ENCODE results near the gene CMIP. TPM values are rescaled to one million over a fixed set of nuclear protein-coding genes. Genes with fewer than 3 reads are reported as not detected.

CMIP gene
- total RNA-seq, 1 donor from 2014 or later = 163 TPM

- Mint-ChIP-seq H3K9me3 (ENCODE audit: unreplicated experiment) (peaks cover 12% of the 10 kb centered on the region), H3K27ac (ENCODE audit: unreplicated experiment) (peak overlapping the region; percentile 79), H3K27me3 (ENCODE audit: unreplicated experiment) (peaks cover 20% of the 10 kb centered on the region), H3K4me3 (ENCODE audit: unreplicated experiment) (peak overlapping the region; percentile 78), H3K4me1 (ENCODE audit: low read depth, unreplicated experiment) (peaks cover 26% of the 10 kb centered on the region), H3K36me3 (ENCODE audit: unreplicated experiment) (no peaks in the 10 kb centered on the region)
- DNase-seq = no peak
- no peak for TF ChIP-seq CTCF (IDR thresholded peaks at IDR 0.05; ENCODE audit: partially characterized antibody, unreplicated experiment)
Observed at GRCh38 chr16:81442916-81443687, 1.5 kb upstream of the CMIP start.

- H3K4me3 Mint-ChIP-seq (ENCODE audit: unreplicated experiment) = peak overlapping the region; percentile 78
- DNase-seq = peak; percentile 43
- no peak for TF ChIP-seq CTCF (IDR thresholded peaks at IDR 0.05; ENCODE audit: partially characterized antibody, unreplicated experiment)
- peak overlapping the region; percentile 79 for H3K27ac Mint-ChIP-seq (ENCODE audit: unreplicated experiment)
- peaks cover 13% of the 10 kb centered on the region for H3K9me3 Mint-ChIP-seq (ENCODE audit: unreplicated experiment)
- peaks cover 20% of the 10 kb centered on the region for H3K27me3 Mint-ChIP-seq (ENCODE audit: unreplicated experiment)
- peaks cover 28% of the 10 kb centered on the region for H3K4me1 Mint-ChIP-seq (ENCODE audit: low read depth, unreplicated experiment)
- no peaks in the 10 kb centered on the region for H3K36me3 Mint-ChIP-seq (ENCODE audit: unreplicated experiment)
Observed at GRCh38 chr16:81443688-81444447, 740 bp upstream of the CMIP start.

GRCh38 chr16:81445143-81445961, 744 bp downstream of the CMIP start:
- Mint-ChIP-seq H3K27me3 (ENCODE audit: unreplicated experiment) (peaks cover 25% of the 10 kb centered on the region), H3K4me3 (ENCODE audit: unreplicated experiment) (peak overlapping the region; percentile 98), H3K4me1 (ENCODE audit: low read depth, unreplicated experiment) (peaks cover 43% of the 10 kb centered on the region), H3K27ac (ENCODE audit: unreplicated experiment) (peak overlapping the region; percentile 98), H3K9me3 (ENCODE audit: unreplicated experiment) (peaks cover 15% of the 10 kb centered on the region), H3K36me3 (ENCODE audit: unreplicated experiment) (no peaks in the 10 kb centered on the region)
- DNase-seq = peak; percentile 51
- peak; percentile 20 for TF ChIP-seq CTCF (IDR thresholded peaks at IDR 0.05; ENCODE audit: partially characterized antibody, unreplicated experiment)

GRCh38 chr16:81445966-81446906, 1.6 kb downstream of the CMIP start:
- H3K27me3 Mint-ChIP-seq (ENCODE audit: unreplicated experiment) = peaks cover 25% of the 10 kb centered on the region
- H3K27ac Mint-ChIP-seq (ENCODE audit: unreplicated experiment) = peak overlapping the region; percentile 98
- H3K4me3 Mint-ChIP-seq (ENCODE audit: unreplicated experiment) = peak overlapping the region; percentile 98
- H3K9me3 Mint-ChIP-seq (ENCODE audit: unreplicated experiment) = peaks cover 18% of the 10 kb centered on the region
- peaks cover 50% of the 10 kb centered on the region for H3K4me1 Mint-ChIP-seq (ENCODE audit: low read depth, unreplicated experiment)
- no peaks in the 10 kb centered on the region for H3K36me3 Mint-ChIP-seq (ENCODE audit: unreplicated experiment)
- DNase-seq = peak; percentile 40
- no peak for TF ChIP-seq CTCF (IDR thresholded peaks at IDR 0.05; ENCODE audit: partially characterized antibody, unreplicated experiment)

Data from glutamatergic neuron (in vitro differentiated cells).